Large intestine (tissue), 3 donors: ENCODE measurements around the gene PDE1A. TPM values are rescaled to one million over a fixed set of nuclear protein-coding genes. Genes with fewer than 3 reads are reported as not detected.
"Not testable (repeated sequence)": the region's sequence is repeated elsewhere in the genome, so short reads cannot be mapped to it uniquely, and the experiment has no call there.

Experiments
- DNase-seq, 2 donors: peaks; one replicate each; pipeline versions ENCODE4 v3.0.0 to v3.0.0-alpha.2; 2013
- H3K27ac ChIP-seq: one replicate; pipeline ENCODE4 v1.5.1; 2013; ENCODE audit warnings: low read length
- H3K27me3 ChIP-seq: 2 replicates; pipeline ENCODE4 v1.6.1; 2013; ENCODE audit warnings: low read length; ENCODE audit not compliant: control insufficient read depth, insufficient read depth
- H3K36me3 ChIP-seq: 2 replicates; pipeline ENCODE4 v1.6.1; 2013; ENCODE audit warnings: low read length; ENCODE audit not compliant: control insufficient read depth, insufficient read depth
- H3K4me1 ChIP-seq: one replicate; pipeline ENCODE4 v1.6.1; 2013; ENCODE audit warnings: low read length; ENCODE audit not compliant: control insufficient read depth, insufficient read depth
- H3K4me3 ChIP-seq: one replicate; pipeline ENCODE4 v1.5.1; 2013; ENCODE audit warnings: low read length
- H3K9me3 ChIP-seq: one replicate; pipeline ENCODE4 v1.6.1; 2013; ENCODE audit warnings: mild to moderate bottlenecking, low read depth, low read length, moderate library complexity; ENCODE audit not compliant: control insufficient read depth
- WGBS: methylation state at CpG from one replicate; pipeline ENCODE4 v1.1.5; 2013; ENCODE audit warnings: low lambda C conversion rate; ENCODE audit not compliant: insufficient coverage; 5-methylcytosine and 5-hydroxymethylcytosine counted together
- polyA plus RNA-seq: library from polyadenylated mRNA; unstranded; fragments of 120-200 nt; gene quantifications from one replicate; pipeline ENCODE4 v1.2.1, GENCODE V29; 2013

The PDE1A gene
- polyA plus RNA-seq, 1 donor: 16.1 TPM

DNA sequence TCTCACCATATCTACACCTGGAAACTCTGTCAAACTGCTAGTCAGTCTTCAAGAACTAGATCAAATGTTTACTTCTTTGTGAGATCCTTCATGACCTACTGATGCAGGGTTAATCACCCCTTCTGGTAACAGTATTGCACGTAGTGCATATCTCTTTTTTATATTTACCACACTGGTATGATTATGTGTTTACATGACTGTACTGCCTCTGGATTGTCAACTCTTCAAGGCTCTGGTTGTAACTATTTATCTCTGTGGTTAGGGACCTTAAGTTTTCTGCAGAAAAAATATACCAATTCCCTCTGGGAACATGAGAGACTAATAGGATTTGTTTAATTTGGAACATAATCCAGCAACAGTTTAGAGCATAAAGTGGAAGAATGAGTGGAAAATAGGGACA, 135.5 kb downstream of the PDE1A start:
- 17% methylated on average over 1 of the region's 1 CpG for WGBS
- Histone ChIP-seq H3K27ac (no peak overlapping the region), H3K9me3 (no peaks in the 10 kb centered on the region), H3K27me3 (no peaks in the 10 kb centered on the region), H3K4me1 (no peaks in the 10 kb centered on the region), H3K36me3 (no peaks in the 10 kb centered on the region), H3K4me3 (no peak overlapping the region)
- DNase-seq: peak in 1 of 2 donors; percentile 2

DNA sequence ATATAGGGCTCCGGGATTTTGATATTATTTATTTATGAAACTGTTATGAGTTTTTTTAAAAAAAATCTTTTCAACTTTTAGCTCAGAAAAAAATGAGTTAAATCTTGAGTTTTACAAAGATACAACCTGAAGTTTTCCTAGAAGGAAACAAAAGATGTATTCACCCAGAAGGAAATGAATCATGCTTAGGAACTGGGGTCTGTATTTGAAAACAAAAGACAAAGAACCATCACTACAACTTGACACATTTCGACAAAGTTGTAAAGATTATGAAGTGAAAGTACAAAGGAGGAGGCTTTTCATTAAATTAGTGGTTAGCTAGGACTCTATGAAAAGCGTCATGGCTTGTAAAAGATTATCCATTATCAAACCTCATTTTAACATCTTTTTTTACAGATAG, 143.3 kb downstream of the PDE1A start:
- Histone ChIP-seq H3K36me3 (no peaks in the 10 kb centered on the region), H3K27ac (no peak overlapping the region), H3K4me1 (no peaks in the 10 kb centered on the region), H3K4me3 (no peak overlapping the region), H3K27me3 (no peaks in the 10 kb centered on the region), H3K9me3 (no peaks in the 10 kb centered on the region)
- 79% methylated on average over 2 of the region's 3 CpGs for WGBS
- no peak for DNase-seq

DNA sequence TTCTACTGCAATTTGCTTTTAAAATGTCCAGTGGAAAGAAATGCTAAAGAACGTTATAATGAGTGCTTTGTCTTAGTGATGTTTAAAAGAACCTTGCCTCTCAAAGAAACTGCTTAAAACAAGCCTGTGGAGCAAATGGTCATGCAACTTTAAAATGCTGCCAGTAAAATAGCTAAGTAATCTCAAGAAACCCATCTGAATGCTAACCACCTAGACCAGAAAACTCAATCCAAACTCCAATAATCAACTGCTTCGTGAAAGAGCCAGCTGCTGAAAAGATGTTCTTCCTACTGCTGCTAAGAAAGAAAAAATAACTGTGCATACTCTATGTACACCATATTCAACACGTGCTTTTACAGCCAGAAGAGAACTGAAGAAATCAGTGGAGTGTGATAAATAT, 145.6 kb downstream of the PDE1A start:
- DNase-seq: no peak
- H3K27ac ChIP-seq: no peak overlapping the region
- no peak overlapping the region for H3K4me3 ChIP-seq
- H3K27me3 ChIP-seq: no peaks in the 10 kb centered on the region
- no peaks in the 10 kb centered on the region for H3K36me3 ChIP-seq
- WGBS: 55% methylated on average over 2 of the region's 3 CpGs
- H3K9me3 ChIP-seq: no peaks in the 10 kb centered on the region
- H3K4me1 ChIP-seq: no peaks in the 10 kb centered on the region

DNA sequence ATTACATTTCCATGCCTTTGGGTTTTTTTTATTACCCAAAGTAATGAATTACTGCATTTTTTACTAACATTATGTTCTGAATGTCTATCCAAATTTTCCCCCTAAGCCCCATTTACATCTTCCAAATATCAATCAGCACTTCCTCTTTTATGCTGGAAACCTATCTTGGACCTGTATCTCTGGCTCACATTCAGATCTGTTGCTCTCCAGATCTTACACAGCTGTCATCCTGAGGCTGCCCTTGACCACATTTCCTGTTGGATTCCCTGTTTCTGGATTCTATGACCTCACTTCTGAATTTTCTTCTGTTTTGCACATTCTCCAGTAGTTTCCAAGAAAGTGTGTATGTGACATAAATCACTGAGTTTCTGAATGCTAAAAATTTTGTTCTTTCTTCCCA, 146.7 kb downstream of the PDE1A start:
- no peak overlapping the region for H3K27ac ChIP-seq
- no peak overlapping the region for H3K4me3 ChIP-seq
- DNase-seq: no peak
- H3K9me3 ChIP-seq: no peaks in the 10 kb centered on the region
- no peaks in the 10 kb centered on the region for H3K27me3 ChIP-seq
- no peaks in the 10 kb centered on the region for H3K4me1 ChIP-seq
- H3K36me3 ChIP-seq: no peaks in the 10 kb centered on the region

DNA sequence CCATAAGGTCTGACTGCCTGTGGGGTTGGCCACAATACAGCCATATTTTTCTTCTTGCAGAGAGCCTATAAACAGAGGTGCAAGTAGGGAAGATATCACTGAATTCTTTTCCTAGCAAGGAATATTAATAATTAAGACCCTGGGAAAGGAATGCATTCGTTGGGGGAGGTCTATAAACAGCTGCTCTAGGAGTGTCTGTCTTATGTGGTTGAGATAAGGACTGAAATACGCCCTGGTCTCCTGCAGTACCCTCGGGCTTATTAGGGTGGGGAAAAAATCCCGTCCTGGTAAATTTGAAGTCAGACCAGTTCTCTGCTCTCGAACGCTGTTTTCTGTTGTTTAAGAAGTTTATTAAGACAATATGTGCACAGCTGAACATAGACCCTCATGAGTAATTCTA, 150.2 kb downstream of the PDE1A start:
- H3K36me3 ChIP-seq, H3K4me3 ChIP-seq, H3K4me1 ChIP-seq, H3K27me3 ChIP-seq, DNase-seq, H3K27ac ChIP-seq, H3K9me3 ChIP-seq: not testable (repeated sequence)
- WGBS: 100% methylated on average over 2 of the region's 6 CpGs

DNA sequence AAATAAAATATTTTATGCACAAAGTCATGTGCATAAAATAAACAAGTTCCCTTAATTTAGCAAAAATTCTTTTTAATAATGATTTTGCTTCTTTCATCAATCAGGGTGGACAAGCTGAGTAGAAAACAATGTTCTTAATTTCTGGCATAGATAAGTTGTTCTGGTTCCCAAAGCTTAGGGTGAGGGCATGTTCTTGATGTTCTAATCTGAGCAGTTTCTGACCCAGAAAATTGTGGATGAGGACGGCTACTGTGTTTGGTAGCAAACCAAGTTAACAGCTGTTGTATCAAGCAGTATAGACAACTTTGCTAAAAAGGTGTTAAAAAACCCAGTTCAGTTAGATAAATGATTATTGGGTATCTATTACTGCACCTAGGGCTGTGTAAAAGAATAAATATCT, 158.9 kb downstream of the PDE1A start:
- no peaks in the 10 kb centered on the region for H3K4me1 ChIP-seq
- no peaks in the 10 kb centered on the region for H3K36me3 ChIP-seq
- no peak overlapping the region for H3K4me3 ChIP-seq
- no peaks in the 10 kb centered on the region for H3K9me3 ChIP-seq
- no CpG with 5 or more reads among the region's 1 CpG for WGBS
- H3K27me3 ChIP-seq: no peaks in the 10 kb centered on the region
- no peak for DNase-seq
- no peak overlapping the region for H3K27ac ChIP-seq

DNA sequence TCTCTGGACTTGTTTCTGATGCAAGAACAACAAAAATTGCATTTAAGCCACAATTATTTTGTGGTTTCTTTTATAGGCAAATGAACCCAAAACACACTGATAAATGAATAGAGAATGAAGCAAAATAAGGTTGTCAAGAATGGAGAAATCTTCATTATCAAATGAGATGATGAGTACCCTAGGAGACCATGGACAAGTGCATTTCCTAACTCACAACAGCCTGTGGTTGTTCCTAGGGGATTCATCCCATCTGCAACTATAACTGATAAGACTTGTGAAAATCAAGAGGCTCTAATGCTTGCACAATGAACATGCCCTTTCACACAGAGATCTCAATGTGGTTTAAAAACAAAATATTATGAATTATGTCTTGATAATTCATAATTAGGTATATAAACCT, 159.9 kb downstream of the PDE1A start:
- Histone ChIP-seq H3K36me3 (no peaks in the 10 kb centered on the region), H3K4me3 (no peak overlapping the region), H3K9me3 (no peaks in the 10 kb centered on the region), H3K27me3 (no peaks in the 10 kb centered on the region), H3K27ac (no peak overlapping the region), H3K4me1 (no peaks in the 10 kb centered on the region)
- no peak for DNase-seq

DNA sequence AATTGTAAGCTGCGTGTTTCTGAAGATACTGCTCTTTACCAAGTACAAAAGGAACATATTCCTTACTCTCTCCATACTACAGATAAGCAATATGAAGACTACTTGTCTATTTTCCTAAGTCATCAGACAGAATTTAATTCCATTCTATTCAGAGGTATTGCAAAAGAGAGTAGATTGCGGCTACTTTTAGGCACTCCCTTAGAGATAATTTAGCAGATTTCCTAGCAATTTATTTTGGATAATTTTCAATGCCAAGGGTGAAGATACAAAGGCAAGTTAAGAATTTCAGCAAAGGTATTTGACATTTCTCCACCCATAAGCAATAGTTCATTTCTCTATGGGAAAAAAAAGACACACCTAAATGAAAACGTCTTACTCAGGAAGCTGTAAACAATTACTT, 161.1 kb downstream of the PDE1A start:
- Histone ChIP-seq H3K36me3 (no peaks in the 10 kb centered on the region), H3K4me1 (no peaks in the 10 kb centered on the region), H3K27ac (no peak overlapping the region), H3K4me3 (no peak overlapping the region), H3K27me3 (no peaks in the 10 kb centered on the region), H3K9me3 (no peaks in the 10 kb centered on the region)
- no peak for DNase-seq
- 90% methylated on average over 2 of the region's 3 CpGs for WGBS

DNA sequence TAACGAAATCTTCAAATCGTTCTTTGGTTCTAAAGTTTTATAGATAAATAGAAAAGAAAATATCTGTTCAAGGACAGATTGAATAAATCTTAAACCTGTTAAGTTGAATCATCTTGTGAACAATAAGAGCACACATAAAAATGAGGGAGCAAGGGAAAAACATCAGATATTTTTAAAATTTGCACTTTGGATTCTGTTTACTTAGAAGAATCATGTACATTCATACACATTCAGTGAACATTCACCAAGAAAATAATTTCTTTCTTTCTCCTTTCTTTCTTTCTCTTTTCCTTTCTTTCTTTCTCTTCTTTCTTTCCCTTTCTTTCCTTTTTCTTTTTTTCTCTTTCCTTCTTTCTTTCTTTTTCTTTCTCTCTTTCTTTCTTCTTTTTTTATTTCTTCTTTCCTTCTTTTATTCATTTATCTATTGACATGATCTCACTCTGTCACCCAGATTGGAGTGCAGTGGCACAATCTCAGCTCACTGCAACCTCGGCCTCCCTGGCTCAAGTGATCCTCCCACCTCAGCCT, 164.9 kb downstream of the PDE1A start:
- Histone ChIP-seq H3K9me3 (no peaks in the 10 kb centered on the region), H3K4me1 (no peaks in the 10 kb centered on the region), H3K27me3 (no peaks in the 10 kb centered on the region), H3K27ac (no peak overlapping the region), H3K4me3 (no peak overlapping the region), H3K36me3 (no peaks in the 10 kb centered on the region)
- DNase-seq: no peak
- 100% methylated on average over 2 of the region's 3 CpGs for WGBS

DNA sequence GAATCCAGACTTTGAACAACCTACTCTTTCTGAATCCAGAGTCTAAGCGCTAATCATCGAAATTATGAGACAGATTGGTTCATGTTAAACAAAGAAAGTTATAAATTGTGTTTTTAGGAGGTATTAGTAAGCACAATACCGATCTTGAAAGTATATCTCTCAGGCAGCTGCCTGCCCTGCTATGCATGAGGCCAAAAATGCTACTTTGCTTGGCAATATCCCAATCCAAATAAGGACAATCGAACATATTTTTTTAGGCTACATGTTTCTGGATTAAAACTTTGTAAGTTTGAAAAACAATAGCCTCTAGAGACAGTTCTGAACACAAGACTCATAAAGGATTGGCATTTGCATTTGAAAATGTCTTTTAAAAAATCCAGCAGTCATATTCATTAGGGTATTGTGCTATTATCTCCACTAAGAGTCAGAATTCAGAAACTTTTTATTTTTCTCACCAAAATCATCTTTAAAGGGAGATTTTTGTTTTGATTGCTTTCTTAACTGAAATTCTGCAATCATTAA, 167.1 kb downstream of the PDE1A start:
- Histone ChIP-seq H3K4me1 (no peaks in the 10 kb centered on the region), H3K27ac (no peak overlapping the region), H3K4me3 (no peak overlapping the region), H3K27me3 (no peaks in the 10 kb centered on the region), H3K36me3 (no peaks in the 10 kb centered on the region), H3K9me3 (no peaks in the 10 kb centered on the region)
- WGBS: 100% methylated on average over 2 of the region's 4 CpGs
- no peak for DNase-seq

DNA sequence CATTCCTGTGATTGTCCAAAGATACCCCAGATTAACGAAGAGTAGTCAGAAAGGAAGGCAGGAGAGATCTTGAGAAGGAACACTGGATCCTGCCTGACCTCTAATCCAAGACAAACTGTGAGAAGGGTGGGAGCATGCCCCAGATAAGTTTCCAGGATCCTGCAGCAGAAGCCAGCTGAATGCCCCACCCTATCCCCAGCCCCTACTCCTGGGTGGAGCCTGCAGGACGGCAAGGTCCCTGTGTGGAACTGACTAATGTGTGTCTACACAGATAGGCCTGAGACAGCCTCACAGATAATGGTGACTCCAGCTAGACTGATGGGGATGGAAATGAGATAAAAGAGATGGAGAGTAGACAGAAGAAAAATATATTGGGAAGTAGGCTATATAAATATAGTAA, 174.3 kb downstream of the PDE1A start:
- Histone ChIP-seq H3K9me3 (no peaks in the 10 kb centered on the region), H3K4me1 (no peaks in the 10 kb centered on the region), H3K36me3 (no peaks in the 10 kb centered on the region), H3K4me3 (no peak overlapping the region), H3K27me3 (no peaks in the 10 kb centered on the region), H3K27ac (no peak overlapping the region)
- WGBS: no CpG with 5 or more reads among the region's 2 CpGs
- no peak for DNase-seq
